NCI-H1105 treated with DMSO at 0.1 percent for 48 hours (cell line): ENCODE measurements around the gene GLI2.

Experiments used
- DNase-seq: peaks from one replicate; lab custom pipeline; 2025; lab: John Stamatoyannopoulos, UW

GLI2 gene

DNA sequence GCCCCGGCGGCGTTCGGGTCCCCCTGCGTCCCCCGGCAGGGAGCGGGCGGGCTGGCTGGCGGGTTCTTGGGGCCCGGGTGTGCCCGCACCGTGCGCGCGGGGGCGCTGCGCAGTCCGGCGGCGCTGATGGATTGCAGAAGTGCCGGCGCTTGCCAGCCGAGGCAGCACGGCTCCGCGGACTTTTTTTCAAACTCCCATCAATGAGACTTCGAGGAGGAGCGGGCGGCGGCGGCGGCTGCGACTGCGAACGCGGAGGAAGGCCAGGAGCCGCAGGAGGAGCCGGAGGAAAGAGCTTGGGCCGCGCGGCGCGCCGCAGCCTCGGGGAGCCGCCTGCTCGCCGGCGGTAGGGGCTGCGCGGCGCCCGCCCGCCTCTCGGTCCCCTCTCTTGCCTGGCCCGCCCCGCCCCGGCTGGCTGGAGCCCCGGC lies at the start of gene GLI2:
GLI2 (plus strand) TSS at position 123 of the 425 bp plus-strand sequence. CDS start 61,453 bp downstream, outside the sequence.
- peak; percentile 71 for DNase-seq

DNA sequence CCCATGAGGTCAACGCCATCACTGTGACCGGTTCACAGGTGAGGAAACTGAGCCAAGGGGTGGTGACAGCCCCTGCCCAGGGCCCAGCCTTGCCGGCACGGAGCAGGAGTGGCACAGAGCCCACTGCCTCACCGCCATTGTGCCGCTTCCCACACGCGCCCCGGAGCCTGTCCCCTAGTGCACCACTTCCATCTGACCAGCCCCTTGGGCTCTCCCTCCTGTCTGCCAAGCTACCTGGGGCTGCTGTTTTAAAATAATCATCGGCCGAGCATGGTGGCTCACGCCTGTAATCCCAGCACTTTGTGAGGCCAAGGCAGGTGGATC lies 49.7 kb upstream of the GLI2 start:
- DNase-seq: no peak

DNA sequence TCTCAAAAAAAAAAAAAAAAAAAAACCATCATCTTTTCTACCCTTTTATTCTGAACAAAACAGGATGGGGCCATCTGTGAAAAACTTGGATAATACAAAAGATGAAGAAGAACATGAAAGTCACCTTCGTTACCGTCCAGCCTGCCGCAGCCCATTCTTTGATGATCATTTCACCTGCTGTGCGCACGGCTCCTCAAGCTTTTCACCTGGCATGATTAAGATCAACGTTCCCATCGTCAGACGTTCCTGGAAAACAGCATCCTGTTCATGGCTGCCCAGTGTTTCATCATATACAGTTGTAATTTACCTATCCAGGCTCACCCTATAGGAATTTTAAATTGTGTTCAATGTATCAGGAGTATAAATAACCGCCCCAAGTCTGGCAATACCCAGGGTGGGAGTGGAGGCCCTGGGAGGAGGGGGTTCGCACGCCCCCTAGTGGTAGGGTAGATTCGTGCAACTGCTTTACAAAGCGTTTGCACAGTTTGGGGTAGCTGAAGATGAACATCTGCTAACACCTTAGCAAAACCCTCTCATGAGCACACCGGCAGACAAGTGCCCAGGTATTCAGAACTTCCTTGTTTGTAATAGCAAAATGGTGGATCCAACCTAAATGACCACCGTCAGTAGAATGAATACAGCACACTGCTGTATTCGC lies 49.0 kb upstream of the GLI2 start:
- DNase-seq: no peak

DNA sequence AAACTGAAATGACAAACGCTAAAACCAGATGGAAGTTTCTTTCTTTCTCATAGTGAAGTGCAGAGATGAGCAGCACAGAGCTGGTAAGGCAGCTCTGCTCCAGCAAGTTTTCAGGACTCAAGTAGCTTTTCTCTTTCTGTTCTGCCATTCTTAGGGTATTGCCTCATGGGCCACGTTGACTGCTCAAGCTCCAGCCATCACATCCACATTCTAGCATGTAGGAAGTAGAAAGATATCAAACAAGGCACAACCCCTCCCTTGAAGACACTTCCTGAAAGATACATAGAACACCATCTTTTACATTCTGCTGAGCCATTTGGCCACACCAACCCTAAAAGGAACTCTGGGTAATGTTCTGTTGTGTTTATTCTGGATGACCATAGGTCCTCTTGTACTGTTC lies 48.5 kb upstream of the GLI2 start:
- no peak for DNase-seq

DNA sequence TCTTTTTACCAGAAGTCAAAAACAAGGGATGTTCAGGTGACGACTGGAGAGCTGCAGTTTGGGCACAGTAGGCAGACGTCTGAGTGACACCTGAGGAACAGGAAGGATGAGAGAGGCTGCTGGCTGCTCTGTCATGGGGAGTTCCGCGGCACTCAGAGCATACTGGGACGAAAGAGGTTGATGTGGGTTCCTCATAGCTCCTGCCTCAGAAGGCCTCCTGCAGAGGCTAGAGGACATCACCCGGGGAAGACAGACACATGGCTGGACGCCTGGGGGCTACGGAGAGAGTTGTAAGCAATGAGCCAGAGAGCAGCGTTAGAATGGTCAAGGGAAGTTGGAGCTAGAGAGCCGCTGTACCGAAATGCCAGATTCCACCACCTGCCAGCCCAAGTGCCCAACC lies 45.1 kb upstream of the GLI2 start:
- no peak for DNase-seq

DNA sequence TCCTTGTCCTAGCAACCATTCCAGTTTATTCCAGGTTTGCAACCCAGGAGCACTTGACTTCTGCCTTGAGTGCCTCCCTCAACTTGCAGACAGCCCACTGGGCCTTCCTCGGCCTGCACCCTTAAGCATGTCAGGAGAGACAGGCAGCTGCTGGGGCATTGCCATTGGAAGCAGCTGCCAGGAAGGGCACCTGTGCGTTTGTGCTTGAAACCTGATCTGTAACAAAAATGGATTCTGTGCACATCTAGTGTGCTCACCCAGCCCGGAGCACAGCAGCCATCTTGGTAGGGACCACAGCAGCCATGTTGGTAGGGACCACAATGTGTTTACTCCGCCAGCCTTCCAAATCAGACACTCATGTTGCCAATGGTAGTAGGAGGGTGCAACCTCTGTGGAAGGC lies 44.3 kb upstream of the GLI2 start:
- peak; percentile 12 for DNase-seq

DNA sequence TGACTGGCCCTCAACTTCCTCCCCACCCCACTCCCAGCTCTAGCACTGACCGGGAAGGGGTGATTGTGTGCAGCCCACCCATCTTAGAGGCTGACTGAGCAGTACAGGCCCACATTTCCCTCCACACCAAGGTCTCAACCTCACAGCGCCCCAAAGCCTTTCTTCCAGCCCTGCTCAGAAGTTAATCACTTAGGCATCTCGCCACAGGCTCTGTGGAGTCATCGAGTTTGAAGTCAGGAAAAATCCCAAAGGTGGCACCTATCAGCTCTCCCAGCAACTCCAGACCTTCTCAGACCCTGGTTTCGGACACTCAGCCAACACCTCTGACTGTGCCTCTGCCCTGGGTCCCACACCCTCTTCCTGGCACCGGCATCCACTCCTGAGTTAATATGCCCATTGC lies 43.0 kb upstream of the GLI2 start:
- no peak for DNase-seq

DNA sequence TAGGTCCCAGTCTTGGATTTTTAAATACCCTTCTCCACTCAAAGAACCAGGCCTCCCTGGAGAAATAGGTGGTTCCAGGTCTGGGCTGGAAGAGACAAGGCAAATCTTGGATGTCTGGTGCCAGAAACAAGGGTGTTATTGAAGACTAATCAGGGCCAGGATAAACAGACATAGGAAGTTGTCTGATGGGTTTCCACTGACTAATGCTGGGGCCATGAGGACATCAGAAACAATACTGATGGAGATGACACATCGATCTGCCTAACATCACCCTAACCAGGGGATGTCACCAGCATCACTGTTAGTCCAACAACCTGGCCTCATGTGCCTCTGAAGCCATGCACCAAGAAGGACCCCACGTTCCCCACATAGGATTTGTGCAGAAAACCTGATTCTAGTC lies 42.5 kb upstream of the GLI2 start:
- no peak for DNase-seq

DNA sequence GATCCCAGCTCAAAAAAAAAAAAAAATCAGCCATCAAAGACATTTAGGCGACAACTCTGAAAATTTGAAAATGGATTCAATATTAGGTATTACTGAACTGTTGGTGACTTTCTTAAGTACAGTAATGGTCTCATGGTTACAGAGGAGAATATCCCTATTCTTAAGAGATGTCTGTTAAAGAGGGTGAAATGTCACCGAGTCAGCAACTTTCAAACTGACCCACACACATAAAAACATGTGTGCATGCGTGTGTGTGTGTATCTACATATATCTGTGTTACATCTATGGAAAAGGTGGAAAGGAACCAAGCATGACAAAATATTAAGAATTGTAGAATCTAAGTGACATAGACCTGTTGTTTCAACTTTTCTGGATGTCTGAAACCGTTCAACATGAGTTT lies 41.6 kb upstream of the GLI2 start:
- DNase-seq: no peak

DNA sequence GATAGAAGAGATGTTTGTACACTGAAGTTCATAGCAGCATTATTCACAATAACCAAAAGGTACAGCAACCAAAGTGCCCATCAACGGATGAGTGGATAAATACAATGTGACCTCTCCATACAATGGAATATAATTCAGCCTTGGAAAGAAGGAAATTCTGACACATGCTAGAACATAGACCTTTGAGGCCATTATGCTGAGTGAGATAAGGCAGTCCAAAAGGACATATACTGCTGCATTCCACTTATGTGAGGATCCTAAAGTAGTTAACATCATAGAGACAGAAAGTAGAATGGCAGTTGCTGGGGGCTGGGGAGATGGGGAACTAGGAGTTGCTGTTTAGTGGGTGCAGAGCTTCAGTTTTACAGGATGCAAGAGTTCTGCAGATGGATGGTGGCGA lies 38.2 kb upstream of the GLI2 start:
- no peak for DNase-seq

DNA sequence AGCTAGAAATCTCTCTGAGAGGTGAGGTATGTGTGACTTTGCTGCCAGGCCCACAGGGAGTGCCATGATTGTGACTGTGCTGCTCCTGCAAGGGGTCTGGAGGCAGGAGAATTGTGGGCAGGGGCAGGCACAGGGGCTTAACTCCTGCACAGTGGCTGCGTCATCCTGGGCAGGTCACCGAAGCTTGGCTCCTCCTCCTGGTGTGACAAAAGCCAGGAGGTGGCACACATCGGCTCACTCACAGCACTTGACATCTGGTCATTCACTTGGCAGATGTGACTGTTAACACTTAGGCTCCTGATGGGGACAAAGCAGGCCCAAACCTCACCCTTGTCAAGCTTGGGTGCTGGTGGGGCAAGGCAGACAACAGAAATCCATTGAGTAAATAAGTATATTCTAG lies 36.4 kb upstream of the GLI2 start:
- no peak for DNase-seq

DNA sequence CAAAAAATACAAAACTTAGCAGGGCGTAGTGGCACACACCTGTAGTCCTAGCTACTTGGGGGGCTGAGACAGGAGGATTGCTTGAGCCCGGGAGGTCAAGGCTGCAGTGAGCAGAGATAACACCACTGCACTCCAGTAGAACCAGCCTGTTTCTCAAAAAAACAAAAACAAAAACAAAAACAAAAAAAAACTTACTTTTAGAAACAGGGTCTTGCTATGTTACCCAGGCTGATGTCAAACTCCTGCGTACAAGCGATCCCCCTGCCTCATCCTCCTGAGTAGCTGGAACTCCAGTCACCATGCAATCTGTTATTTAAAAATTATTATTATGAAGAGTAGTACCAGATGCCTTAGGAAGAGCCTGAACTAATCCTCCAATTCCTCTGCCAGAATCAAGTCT lies 35.0 kb upstream of the GLI2 start:
- DNase-seq: no peak

DNA sequence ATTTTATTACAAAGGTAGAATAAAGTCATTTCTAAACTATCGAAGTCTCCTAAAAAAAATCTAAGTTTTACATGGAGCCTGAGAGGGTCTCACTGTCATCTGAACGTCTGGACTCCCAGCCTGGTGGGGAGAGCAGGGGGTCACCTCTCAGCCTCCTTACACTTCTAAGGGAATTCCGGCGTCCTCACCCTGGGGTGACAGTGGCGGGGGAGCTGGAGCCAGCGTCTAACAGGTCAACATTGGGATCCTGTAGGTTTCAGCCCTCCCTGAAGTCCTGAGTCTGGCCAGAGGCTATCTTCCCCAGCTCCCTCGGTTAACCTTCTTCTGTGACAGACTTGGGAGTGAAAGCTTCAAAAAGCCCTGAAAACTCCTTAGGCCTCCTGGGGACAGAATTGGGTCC lies 34.6 kb upstream of the GLI2 start:
- no peak for DNase-seq

DNA sequence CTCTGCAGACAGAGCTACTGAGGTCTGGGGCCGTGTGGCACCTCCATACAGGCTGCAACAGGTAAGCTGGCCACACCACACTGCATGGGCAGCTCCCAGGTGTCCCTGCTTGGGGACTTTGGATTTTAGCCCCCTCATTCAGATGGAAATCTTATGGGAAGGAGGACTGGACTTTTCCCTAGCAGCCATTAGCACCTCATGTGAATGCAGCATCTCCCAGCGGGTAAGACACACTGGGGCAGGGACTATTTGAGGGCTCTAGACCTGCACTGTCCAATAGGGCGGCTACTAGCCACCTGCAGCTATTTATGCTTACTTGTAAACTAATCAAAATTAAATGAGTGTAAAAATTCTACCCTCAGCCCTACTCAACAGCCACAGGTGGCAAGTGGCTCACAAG lies 34.2 kb upstream of the GLI2 start:
- no peak for DNase-seq

DNA sequence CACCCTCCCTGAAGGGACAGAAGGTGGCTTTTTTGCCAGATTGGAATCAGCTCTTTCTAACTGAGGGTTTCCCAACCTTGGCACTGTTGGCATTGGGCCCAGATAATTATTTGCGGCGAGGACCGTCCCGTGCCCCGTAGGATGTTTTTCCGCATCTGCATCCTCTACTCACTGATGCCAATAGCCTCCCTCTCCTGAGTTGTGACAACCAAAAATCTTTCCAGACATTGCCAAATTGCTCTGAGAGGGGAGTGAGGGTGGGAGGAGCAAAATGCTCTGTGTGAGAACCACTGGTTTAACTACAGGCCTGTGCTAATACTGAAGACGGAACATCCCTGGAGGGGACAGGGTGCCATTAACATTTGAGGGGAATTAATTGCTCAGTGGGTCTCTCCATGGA lies 33.6 kb upstream of the GLI2 start:
- no peak for DNase-seq

DNA sequence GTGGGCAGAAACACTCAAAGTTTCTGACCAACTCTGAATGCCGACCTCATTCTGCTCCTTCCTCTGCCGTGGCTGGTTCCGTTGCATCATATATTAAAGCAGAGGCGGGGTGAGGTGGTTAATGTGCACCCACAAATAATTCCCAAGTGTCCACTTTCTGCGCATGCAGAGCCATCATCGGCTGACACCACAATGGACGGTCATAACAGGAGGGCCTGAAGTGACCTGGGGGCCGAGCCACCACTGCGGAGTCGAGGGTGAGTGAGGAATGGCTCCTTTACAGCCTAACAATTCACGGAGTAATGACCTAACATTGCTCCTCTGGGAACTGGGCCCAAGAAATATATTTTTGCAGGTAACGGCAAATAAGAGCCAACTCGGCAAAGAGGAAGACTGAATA lies 32.9 kb upstream of the GLI2 start:
- DNase-seq: no peak

DNA sequence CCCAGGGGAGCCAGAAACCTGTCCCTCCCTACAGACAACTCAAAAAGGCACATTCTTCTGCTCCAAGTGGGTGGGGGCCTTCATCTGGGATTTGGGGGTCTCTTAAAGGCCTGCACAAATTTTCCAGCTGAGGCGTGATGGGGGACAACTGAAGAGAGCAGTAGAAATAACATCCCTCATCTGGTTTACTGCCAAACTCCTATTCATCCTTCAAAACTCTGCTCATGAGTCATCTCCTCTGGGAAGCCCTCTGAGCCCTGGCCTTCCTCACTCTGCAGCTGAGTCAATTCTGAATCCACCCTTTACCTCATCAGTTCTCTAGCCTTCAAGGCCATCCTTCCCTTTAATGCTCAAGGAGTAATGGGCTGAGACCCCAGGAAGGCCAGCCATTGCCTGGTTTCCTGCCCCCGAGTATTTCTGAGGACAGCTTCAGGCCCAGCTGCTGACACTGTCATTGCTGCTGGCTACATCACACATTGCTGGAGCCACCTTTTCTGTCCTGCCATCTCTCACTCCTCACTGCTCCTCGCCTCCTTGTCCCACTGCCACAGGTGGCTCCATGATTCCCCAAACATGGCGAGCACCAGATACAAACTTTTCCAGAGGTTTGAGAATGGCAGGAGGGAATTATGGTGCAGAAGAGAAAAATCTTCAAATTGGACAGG lies 32.2 kb upstream of the GLI2 start:
- no peak for DNase-seq

DNA sequence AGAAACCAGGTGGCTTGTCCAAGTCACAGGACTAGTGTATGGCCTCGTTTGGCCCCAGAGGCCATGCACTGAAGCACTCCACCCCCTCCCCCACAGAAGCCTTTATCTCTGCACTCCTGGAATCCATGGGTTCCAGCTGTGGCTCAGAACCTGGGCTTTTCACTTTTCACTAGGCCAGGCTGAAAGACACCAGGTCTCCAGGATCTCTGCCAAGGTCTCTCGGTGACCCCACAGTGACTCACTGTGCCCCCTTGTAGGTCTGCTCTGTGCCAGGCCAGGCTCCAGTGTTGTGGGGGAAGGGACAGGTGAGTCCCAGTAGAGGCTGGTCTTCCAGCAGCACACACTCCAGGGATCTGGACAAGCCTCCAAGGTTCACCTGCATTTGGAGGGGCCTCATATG lies 31.0 kb upstream of the GLI2 start:
- DNase-seq: no peak

DNA sequence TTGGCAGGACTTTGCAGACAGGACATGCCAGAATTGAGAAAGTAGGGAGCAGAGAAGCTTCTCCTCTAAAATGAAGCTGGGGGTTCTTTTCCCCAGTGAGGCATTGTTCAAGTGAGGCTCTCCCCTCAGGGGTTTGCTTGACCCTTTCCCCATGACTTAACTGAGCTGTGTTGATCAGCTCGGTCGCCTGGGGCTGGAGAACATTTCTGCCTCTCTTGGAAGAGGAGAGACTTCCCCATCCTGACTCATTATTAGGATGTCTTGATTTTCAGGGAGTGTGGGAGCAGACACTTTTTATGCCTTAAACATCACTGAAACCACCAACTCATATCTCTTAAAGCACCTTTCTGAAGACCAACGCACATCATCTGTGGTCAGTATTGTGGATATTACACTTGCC lies 27.9 kb upstream of the GLI2 start:
- no peak for DNase-seq

DNA sequence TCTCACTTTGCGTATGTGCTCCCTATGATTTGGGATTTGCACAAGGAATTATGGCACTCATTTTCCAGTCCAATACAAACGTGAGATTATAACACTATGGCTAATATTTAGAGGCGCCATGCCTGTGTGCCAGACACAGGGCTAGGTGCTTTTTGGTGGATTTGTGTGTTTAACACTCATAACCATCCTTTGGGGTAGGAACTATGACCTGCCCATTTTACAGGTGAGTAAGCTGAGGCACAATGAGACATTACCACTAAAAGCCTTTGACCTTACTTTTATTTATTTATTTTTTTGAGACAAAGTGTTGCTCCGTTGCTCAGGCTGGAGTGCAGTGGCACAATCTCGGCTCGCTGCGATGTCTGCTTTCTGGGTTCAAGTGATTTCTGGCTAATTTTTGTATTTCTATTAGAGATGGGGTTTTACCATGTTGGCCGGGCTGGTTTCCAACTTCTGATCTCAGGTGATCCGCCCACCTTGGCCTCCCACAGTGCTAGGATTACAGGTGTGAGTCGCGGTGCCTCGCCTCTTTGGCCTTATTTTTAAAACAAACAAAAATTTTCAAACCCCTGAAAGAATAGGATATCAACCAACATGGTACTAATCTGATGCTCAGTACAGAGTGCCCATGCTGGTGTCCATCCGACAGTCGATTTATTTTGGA lies 26.6 kb upstream of the GLI2 start:
- DNase-seq: no peak

DNA sequence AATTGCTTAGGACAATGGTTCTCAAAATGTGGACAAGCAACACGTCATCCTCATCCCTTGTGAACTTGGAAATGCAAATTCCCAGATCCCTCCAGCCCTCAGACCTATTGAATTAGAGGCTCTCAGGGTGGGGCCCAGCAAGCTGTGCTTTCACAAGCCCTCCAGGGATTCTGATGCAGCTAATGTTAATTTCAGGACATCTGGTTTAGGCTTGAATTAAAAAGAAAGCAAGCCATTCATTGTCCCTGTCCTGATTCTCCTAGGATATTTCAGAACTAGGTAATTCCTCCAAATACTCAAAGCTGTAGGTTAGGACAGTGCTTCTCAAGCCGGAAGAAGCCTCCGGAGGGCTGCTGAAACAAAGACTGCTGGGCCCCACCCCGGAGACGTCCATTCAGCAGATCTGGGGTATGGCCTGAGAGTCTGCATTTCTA lies 26.0 kb upstream of the GLI2 start:
- no peak for DNase-seq

DNA sequence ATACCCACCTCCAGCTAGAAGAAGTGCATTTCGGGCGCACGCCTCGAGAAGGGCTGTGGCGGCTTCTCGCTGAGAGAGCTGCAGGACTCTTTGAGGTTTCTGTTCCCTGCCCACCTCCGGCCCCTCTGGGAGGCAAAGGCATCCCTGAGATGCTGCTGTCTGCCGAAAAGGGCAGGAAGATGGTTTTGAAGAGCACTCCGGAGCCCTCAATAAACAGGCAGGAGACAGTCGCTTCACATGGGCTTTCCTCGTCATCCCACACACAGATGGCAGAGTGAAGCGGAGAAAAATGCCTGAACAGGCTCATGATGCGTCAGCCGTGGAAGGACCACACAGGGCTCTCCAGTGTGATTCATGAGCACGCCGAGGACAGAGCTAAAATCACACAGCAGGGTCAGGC lies 25.4 kb upstream of the GLI2 start:
- no peak for DNase-seq

DNA sequence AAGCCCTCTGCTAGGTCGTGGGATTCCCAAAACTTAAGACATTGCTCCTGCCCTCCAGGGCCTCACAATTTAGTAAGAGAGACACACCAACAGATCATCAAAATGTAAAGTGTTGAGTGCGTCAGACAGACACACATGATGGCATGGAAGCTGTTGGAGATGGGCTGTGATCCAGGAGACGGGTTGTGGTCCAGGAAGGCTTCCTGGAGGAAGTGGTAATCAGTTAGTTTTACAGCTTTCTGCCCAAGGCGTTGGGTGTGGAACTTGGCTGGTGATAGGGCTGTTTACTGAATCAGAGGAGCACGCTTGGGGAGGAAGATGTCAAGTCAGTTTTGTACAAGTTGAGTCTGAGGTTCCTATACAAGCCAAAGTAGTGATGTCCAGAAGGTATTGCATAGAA lies 24.0 kb upstream of the GLI2 start:
- DNase-seq: no peak

DNA sequence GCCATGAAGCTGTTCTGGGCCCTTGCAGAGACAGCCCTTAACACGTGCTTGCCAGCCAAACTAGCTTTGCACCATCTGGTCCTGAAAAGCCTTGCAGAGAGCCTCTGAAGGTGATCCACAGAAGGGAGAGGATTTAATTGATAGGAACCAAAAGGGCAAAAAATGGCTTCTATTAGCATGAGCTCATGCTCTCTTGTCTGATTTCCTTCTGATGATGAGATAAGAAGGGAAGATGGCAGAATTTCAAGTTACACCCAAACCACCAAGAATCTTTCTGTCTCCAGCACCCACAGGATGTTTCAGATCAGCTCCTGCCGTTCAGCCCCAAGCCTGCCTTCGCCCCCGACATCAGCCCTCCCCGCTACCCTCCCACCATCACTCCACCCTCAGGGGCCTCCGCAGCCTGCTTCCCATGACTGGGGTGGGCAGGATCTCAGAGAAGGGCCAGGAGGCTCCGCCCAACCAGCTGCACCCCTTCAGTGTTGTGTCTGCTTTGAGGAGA lies 23.4 kb upstream of the GLI2 start:
- DNase-seq: no peak
